Neutrophil (primary cell): ENCODE measurements around the gene MCRIP2.
"Not testable (repeated sequence)": the region's sequence is repeated elsewhere in the genome, so short reads cannot be mapped to it uniquely, and the experiment has no call there.

Experiments
- H3K27ac ChIP-seq: fragments of 200-600 bp; sonication (generic); 2 replicates; pipeline ENCODE4 v1.5.1; 2016; ENCODE audit warnings: mild to moderate bottlenecking, moderate library complexity
- H3K27me3 ChIP-seq: fragments of 200-600 bp; sonication (generic); 2 replicates; pipeline ENCODE4 v1.6.0; 2016; ENCODE audit warnings: mild to moderate bottlenecking
- H3K36me3 ChIP-seq: fragments of 200-600 bp; sonication (generic); 2 replicates; pipeline ENCODE4 v1.5.1; 2017
- H3K4me1 ChIP-seq, 2 experiments: fragments of 200-600 bp in 1 of 2; sonication (generic) in 1 of 2; 1 replicate in 1 of 2; 2 replicates in 1 of 2; pipeline versions ENCODE4 v1.5.1 to v1.6.1; 2013 to 2016; ENCODE audit warnings: low read depth in 1 of 2, low read length in 1 of 2, mild to moderate bottlenecking in 1 of 2, moderate library complexity in 1 of 2; ENCODE audit not compliant: control insufficient read depth in 1 of 2, insufficient read depth in 1 of 2
- H3K4me3 ChIP-seq, 2 experiments: fragments of 200-600 bp in 1 of 2; sonication (generic) in 1 of 2; 1 replicate in 1 of 2; 2 replicates in 1 of 2; pipeline ENCODE4 v1.5.1; 2013 to 2016; ENCODE audit warnings: low read depth in 1 of 2, low read length in 1 of 2, mild to moderate bottlenecking in 1 of 2, moderate library complexity in 1 of 2
- H3K9me3 ChIP-seq: fragments of 200-600 bp; sonication (generic); 2 replicates; pipeline ENCODE4 v1.5.1; 2016
- CTCF ChIP-seq: fragments of 200-600 bp; sonication (generic); IDR thresholded peaks from 2 replicates; pipeline ENCODE4 v1.5.1; 2016; ENCODE audit warnings: antibody characterized with exemption

Gene MCRIP2

GRCh38 chr16:595094-595528 lies 46.5 kb upstream of the MCRIP2 start:
- Histone ChIP-seq H3K4me1 (peaks cover 66 to 70% of the 10 kb centered on the region in 2 experiments), H3K4me3 (no peak overlapping the region)
- no peak for TF ChIP-seq CTCF

GRCh38 chr16:595942-596735 lies 45.5 kb upstream of the MCRIP2 start:
- no peak for TF ChIP-seq CTCF
- Histone ChIP-seq H3K4me3 (peak overlapping the region in 1 of 2 experiments; percentile 4), H3K27me3 (no peaks in the 10 kb centered on the region), H3K36me3 (peaks cover 17% of the 10 kb centered on the region), H3K4me1 (peaks cover 58 to 60% of the 10 kb centered on the region in 2 experiments), H3K27ac (peak overlapping the region; percentile 71), H3K9me3 (no peaks in the 10 kb centered on the region)

More at GRCh38 chr16:595094-595528, 46.5 kb upstream of the MCRIP2 start:
- no peaks in the 10 kb centered on the region for H3K27me3 ChIP-seq
- no peaks in the 10 kb centered on the region for H3K9me3 ChIP-seq
- H3K27ac ChIP-seq = peak overlapping the region; percentile 96
- H3K36me3 ChIP-seq = peaks cover 12% of the 10 kb centered on the region

- Histone ChIP-seq H3K36me3 (peaks cover 17% of the 10 kb centered on the region), H3K4me1 (peaks cover 53 to 54% of the 10 kb centered on the region in 2 experiments), H3K27ac (peak overlapping the region; percentile 71), H3K4me3 (no peak overlapping the region), H3K27me3 (no peaks in the 10 kb centered on the region), H3K9me3 (no peaks in the 10 kb centered on the region)
- TF ChIP-seq CTCF = no peak
These were observed 44.9 kb upstream of the MCRIP2 start for GRCh38 chr16:596736-597060.

GRCh38 chr16:597655-598054 lies 44.0 kb upstream of the MCRIP2 start:
- Histone ChIP-seq H3K36me3 (peaks cover 17% of the 10 kb centered on the region), H3K4me1 (peaks cover 43 to 45% of the 10 kb centered on the region in 2 experiments)
- H3K27me3 ChIP-seq, H3K27ac ChIP-seq, H3K9me3 ChIP-seq, H3K4me3 ChIP-seq: not testable (repeated sequence)

GRCh38 chr16:598823-599739 lies 42.5 kb upstream of the MCRIP2 start:
- Histone ChIP-seq H3K4me3 (no peak overlapping the region), H3K27ac (no peak overlapping the region), H3K27me3 (no peaks in the 10 kb centered on the region), H3K9me3 (no peaks in the 10 kb centered on the region), H3K4me1 (peaks cover 29 to 31% of the 10 kb centered on the region in 2 experiments), H3K36me3 (peaks cover 17% of the 10 kb centered on the region)
- TF ChIP-seq CTCF = no peak
